Stomach (tissue), 4 donors: ENCODE results near the gene LAMTOR2.

Experiments used
- EP300 ChIP-seq: sonication (generic); formaldehyde crosslinking; IDR thresholded peaks from one replicate; pipeline ENCODE4 v1.6.1; 2017; ENCODE audit warnings: antibody characterized with exemption
- POLR2A ChIP-seq, 4 donors: fragments of 450-650 bp; IDR thresholded peaks; one replicate each; pipeline ENCODE4 v1.6.1; 2016; ENCODE audit warnings: antibody characterized with exemption in 4 of 4, control low read depth in 2 of 4, mild to moderate bottlenecking in 1 of 4, moderate library complexity in 1 of 4
- POLR2AphosphoS5 ChIP-seq, 3 donors: sonication (generic); formaldehyde crosslinking; IDR thresholded peaks; one replicate each; pipeline ENCODE4 v1.6.1; 2016; ENCODE audit warnings: antibody characterized with exemption in 3 of 3
- TF ChIP-seq, protein P1 (sequence below), 7 experiments: fragments of 450-650 bp in 4 of 7; fragments of 200-600 bp in 3 of 7; sonication (generic) in 3 of 7; IDR thresholded peaks; one replicate each; pipeline ENCODE4 v1.5.1; 2016 to 2019; ENCODE audit warnings: antibody characterized with exemption in 7 of 7, control low read depth in 2 of 7, mild to moderate bottlenecking in 1 of 7

- TF ChIP-seq, protein P1, sequence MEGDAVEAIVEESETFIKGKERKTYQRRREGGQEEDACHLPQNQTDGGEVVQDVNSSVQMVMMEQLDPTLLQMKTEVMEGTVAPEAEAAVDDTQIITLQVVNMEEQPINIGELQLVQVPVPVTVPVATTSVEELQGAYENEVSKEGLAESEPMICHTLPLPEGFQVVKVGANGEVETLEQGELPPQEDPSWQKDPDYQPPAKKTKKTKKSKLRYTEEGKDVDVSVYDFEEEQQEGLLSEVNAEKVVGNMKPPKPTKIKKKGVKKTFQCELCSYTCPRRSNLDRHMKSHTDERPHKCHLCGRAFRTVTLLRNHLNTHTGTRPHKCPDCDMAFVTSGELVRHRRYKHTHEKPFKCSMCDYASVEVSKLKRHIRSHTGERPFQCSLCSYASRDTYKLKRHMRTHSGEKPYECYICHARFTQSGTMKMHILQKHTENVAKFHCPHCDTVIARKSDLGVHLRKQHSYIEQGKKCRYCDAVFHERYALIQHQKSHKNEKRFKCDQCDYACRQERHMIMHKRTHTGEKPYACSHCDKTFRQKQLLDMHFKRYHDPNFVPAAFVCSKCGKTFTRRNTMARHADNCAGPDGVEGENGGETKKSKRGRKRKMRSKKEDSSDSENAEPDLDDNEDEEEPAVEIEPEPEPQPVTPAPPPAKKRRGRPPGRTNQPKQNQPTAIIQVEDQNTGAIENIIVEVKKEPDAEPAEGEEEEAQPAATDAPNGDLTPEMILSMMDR (IDR thresholded peaks at IDR 0.05): no peak
- TF ChIP-seq POLR2AphosphoS5 (IDR thresholded peaks at IDR 0.05) (no peak), EP300 (no peak), POLR2A (IDR thresholded peaks at IDR 0.05) (no peak)
Measured at GRCh38 chr1:156014829-156015228, 39.8 kb upstream of the LAMTOR2 start.
